Endothelial cell of umbilical vein (primary cell): ENCODE data around the gene CDC42SE2. TPM values are rescaled to one million over a fixed set of nuclear protein-coding genes. Genes with fewer than 3 reads are reported as not detected.

Source experiments
- BruUV-seq: library from RNA; stranded (reverse); fragments of 400-500 nt; replicated peaks from 2 replicates; lab custom pipeline; 2021; lab: Mats Ljungman, UMichigan
- CTCF ChIA-PET: fragments of 300-600, 350-600 bp; sonication (Branson Sonifier 250); formaldehyde crosslinking; loops from one replicate; lab custom pipeline; 2021; ENCODE audit warnings: antibody characterized with exemption, inconsistent platforms; lab: Charles Lee
- POLR2A ChIA-PET: fragments of 300-600, 350-600 bp; sonication (Branson Sonifier 250); formaldehyde crosslinking; loops from one replicate; lab custom pipeline; 2021; ENCODE audit warnings: antibody characterized with exemption, inconsistent platforms; lab: Charles Lee
- DNase-seq: peaks from one replicate; pipeline ENCODE4 v3.0.0-alpha.2; 2011; ENCODE audit warnings: low read depth, low spot score
- FAIRE-seq: peaks from 2 replicates; lab custom pipeline; 2011; peaks lifted over from hg19 to GRCh38; lab: Jason Lieb, UNC
- H2AFZ ChIP-seq: 2 replicates; pipeline ENCODE4 v1.6.0; 2012; ENCODE audit warnings: low read depth, low read length, control low read depth, inconsistent platforms
- H3K27ac ChIP-seq: 2 replicates; pipeline ENCODE4 v1.5.1; 2011; ENCODE audit warnings: low read depth, mild to moderate bottlenecking, control low read depth, low read length, moderate library complexity; ENCODE audit not compliant: insufficient read depth
- H3K27me3 ChIP-seq, 2 experiments: 2 replicates each; pipeline versions ENCODE4 v1.6.0 to v1.6.1; 2011; ENCODE audit warnings: low read length in 2 of 2, mixed read lengths in 1 of 2; ENCODE audit not compliant: control insufficient read depth in 2 of 2, insufficient read depth in 2 of 2
- H3K36me3 ChIP-seq, 2 experiments: 2 replicates in 1 of 2; 3 replicates in 1 of 2; pipeline ENCODE4 v1.5.1; 2011; ENCODE audit warnings: low read length in 2 of 2, mild to moderate bottlenecking in 1 of 2, moderate library complexity in 1 of 2; ENCODE audit not compliant: control insufficient read depth in 2 of 2, insufficient read depth in 2 of 2; ENCODE audit errors: extremely low read depth in 1 of 2
- H3K4me1 ChIP-seq: 3 replicates; pipeline ENCODE4 v1.5.1; 2011; ENCODE audit warnings: mild to moderate bottlenecking, low read length; ENCODE audit not compliant: control insufficient read depth, insufficient read depth; ENCODE audit errors: extremely low read depth
- H3K4me2 ChIP-seq: 2 replicates; pipeline ENCODE4 v1.6.1; 2011; ENCODE audit warnings: low read length, control low read depth, mixed read lengths; ENCODE audit not compliant: insufficient read depth
- H3K4me3 ChIP-seq, 3 experiments: fragments of 200-600 bp in 1 of 3; sonication (generic), shearing (Covaris generic) in 1 of 3; replicated peaks in 1 of 3; 2 replicates each; pipeline ENCODE4 v1.5.1; 2011 to 2016; ENCODE audit warnings: control low read depth in 3 of 3, low read length in 3 of 3, mild to moderate bottlenecking in 2 of 3, inconsistent platforms in 1 of 3, low read depth in 1 of 3, moderate library complexity in 1 of 3; ENCODE audit not compliant: insufficient read depth in 1 of 3
- H3K79me2 ChIP-seq: 2 replicates; pipeline ENCODE4 v1.6.0; 2012; ENCODE audit warnings: low read length, inconsistent platforms; ENCODE audit not compliant: control insufficient read depth, insufficient read depth
- H3K9ac ChIP-seq: replicated peaks from 2 replicates; pipeline ENCODE3; 2011; ENCODE audit warnings: low read length, control low read depth; ENCODE audit not compliant: insufficient read depth; ENCODE audit errors: extremely low read depth
- H3K9me1 ChIP-seq: replicated peaks from 3 replicates; pipeline ENCODE4 v1.6.0; 2011; ENCODE audit warnings: mild to moderate bottlenecking, low read length; ENCODE audit not compliant: control insufficient read depth, insufficient read depth; ENCODE audit errors: extremely low read depth
- H3K9me3 ChIP-seq: replicated peaks from 2 replicates; pipeline ENCODE4 v1.5.1; 2012; ENCODE audit warnings: low read length, inconsistent platforms; ENCODE audit not compliant: control insufficient read depth, insufficient read depth
- H4K20me1 ChIP-seq: replicated peaks from 2 replicates; pipeline ENCODE3; 2011; ENCODE audit warnings: mild to moderate bottlenecking, low read length; ENCODE audit not compliant: control insufficient read depth, insufficient read depth; ENCODE audit errors: extremely low read depth
- EZH2 ChIP-seq: IDR thresholded peaks from 2 replicates; pipeline ENCODE4 v1.6.1; 2012; ENCODE audit warnings: borderline replicate concordance, low read depth, mild to moderate bottlenecking, moderate library complexity, low read length, inconsistent platforms; ENCODE audit not compliant: severe bottlenecking
- FOS ChIP-seq: IDR thresholded peaks from 2 replicates; pipeline ENCODE4 v1.6.1; 2011; ENCODE audit warnings: mild to moderate bottlenecking, low read length, moderate library complexity, borderline replicate concordance; ENCODE audit not compliant: insufficient read depth
- GATA2 ChIP-seq: IDR thresholded peaks from 2 replicates; pipeline ENCODE4 v1.7.0; 2011; ENCODE audit warnings: low read depth, mild to moderate bottlenecking, moderate library complexity, mixed read lengths, low read length; ENCODE audit not compliant: insufficient read length, insufficient read depth
- JUN ChIP-seq: IDR thresholded peaks from 2 replicates; pipeline ENCODE4 v1.6.1; 2011; ENCODE audit warnings: borderline replicate concordance, low read depth; ENCODE audit not compliant: insufficient read length, insufficient read depth
- MYC ChIP-seq: IDR thresholded peaks from one replicate; pipeline ENCODE4 v1.6.1; 2011; ENCODE audit warnings: mild to moderate bottlenecking, low read depth, low read length
- POLR2A ChIP-seq: IDR thresholded peaks from 2 replicates; pipeline ENCODE4 v1.6.1; 2012; ENCODE audit warnings: low read depth, mild to moderate bottlenecking, control low read depth, low read length
- POLR2AphosphoS5 ChIP-seq: IDR thresholded peaks from 2 replicates; pipeline ENCODE4 v1.6.1; 2012; ENCODE audit warnings: low read depth, mild to moderate bottlenecking, control low read depth, low read length, moderate library complexity; ENCODE audit not compliant: insufficient read depth
- dilution Hi-C: fragments of 300-500 bp; cut with MboI; formaldehyde crosslinking; loops from one replicate; pipeline ENCODE4 v1.15.0; 2019; ENCODE audit warnings: low sequenced_read_pairs; ENCODE audit not compliant: extremely low pct_ligation_motif_present
- intact Hi-C: fragments of 100-400 bp; cut with micrococcal nuclease; formaldehyde crosslinking; loops from one replicate; pipeline ENCODE4 v1.10.0; 2022
- polyA plus RNA-seq, 4 experiments: library from polyadenylated mRNA; depleted of rRNA in 3 of 4; stranded (reverse) in 3 of 4; unstranded in 1 of 4; fragments of >200 nt; gene quantifications; 2 replicates each; pipeline versions ENCODE4 v1.2.1 to v1.2.3, GENCODE V29; 2011 to 2012; ENCODE audit warnings: missing spikeins in 1 of 4
- total RNA-seq: library from RNA; stranded (reverse); gene quantifications from 2 replicates; pipeline ENCODE4 v1.2.3, GENCODE V29; 2021
- TF ChIP-seq, protein P1 (sequence below), 2 donors: IDR thresholded peaks; 1 replicate in 1 of 2; 2 replicates in 1 of 2; pipeline ENCODE4 v1.5.1; 2011; ENCODE audit warnings: low read length in 2 of 2, mild to moderate bottlenecking in 2 of 2, moderate library complexity in 2 of 2, control low read depth in 1 of 2, inconsistent platforms in 1 of 2, low read depth in 1 of 2; ENCODE audit not compliant: insufficient read depth in 1 of 2; ENCODE audit errors: extremely low read depth in 1 of 2
- TF ChIP-seq, protein P2 (sequence below): IDR thresholded peaks from 2 replicates; pipeline ENCODE4 v1.6.1; 2011; ENCODE audit not compliant: insufficient read depth, insufficient read length

The CDC42SE2 gene
- total and polyA plus RNA-seq, 2 donors (not counting 3 experiments of a cell fraction or from before 2014, with no cell fraction given) = 14.7 to 21.9 TPM

DNA sequence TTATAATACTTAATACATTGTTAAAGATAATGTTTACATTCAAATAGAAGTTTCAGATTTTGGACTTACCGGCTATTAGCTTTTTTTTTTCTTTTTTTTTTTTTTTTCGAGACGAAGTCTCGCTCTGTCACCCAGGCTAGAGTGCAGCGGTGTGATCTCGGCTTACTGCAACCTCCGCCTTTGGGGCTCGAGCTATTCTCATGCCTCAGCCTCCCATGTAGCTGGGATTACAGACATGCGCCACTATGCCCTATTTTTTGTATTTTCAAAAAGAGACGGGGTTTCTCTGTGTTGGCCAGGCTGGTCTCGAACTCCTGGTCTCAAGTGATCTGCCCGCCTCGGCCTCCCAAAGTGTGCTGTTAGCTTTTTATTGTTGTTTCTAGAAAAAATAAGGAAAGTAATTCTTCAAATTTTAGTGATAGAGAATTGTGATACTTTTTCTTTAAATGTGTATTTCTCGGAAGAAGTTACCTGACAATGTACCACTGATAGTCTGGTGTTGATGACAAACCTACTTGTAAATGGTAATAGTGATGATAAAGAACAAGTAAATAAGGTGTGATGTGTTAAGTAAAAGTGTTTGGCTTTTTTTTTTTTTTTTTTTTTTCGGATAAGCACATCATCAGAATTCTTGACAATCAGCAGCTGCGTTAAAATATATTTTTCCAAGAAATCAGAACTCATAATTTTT lies 2.7 kb downstream of the CDC42SE2 start:
- H3K4me1 ChIP-seq = peaks cover 21% of the 10 kb centered on the region
- H3K4me3 ChIP-seq = no peak overlapping the region
- no peaks in the 10 kb centered on the region for H3K9me1 ChIP-seq
- H3K4me2 ChIP-seq = no peak overlapping the region
- no peak overlapping the region for H3K9ac ChIP-seq
- DNase-seq = no peak
- no peaks in the 10 kb centered on the region for H3K27me3 ChIP-seq
- H3K79me2 ChIP-seq = peaks cover 57% of the 10 kb centered on the region
- no peaks in the 10 kb centered on the region for H3K36me3 ChIP-seq
- TF ChIP-seq POLR2AphosphoS5 (no peak), GATA2 (no peak), MYC (no peak), JUN (no peak), POLR2A (no peak), EZH2 (no peak), FOS (no peak)
- TF ChIP-seq, protein P1, sequence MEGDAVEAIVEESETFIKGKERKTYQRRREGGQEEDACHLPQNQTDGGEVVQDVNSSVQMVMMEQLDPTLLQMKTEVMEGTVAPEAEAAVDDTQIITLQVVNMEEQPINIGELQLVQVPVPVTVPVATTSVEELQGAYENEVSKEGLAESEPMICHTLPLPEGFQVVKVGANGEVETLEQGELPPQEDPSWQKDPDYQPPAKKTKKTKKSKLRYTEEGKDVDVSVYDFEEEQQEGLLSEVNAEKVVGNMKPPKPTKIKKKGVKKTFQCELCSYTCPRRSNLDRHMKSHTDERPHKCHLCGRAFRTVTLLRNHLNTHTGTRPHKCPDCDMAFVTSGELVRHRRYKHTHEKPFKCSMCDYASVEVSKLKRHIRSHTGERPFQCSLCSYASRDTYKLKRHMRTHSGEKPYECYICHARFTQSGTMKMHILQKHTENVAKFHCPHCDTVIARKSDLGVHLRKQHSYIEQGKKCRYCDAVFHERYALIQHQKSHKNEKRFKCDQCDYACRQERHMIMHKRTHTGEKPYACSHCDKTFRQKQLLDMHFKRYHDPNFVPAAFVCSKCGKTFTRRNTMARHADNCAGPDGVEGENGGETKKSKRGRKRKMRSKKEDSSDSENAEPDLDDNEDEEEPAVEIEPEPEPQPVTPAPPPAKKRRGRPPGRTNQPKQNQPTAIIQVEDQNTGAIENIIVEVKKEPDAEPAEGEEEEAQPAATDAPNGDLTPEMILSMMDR (IDR thresholded peaks at IDR 0.05; ENCODE audit: extremely low read depth in 1 of 2, insufficient read depth in 1 of 2, low read depth in 1 of 2, low read length in 2 of 2) = no peak
- TF ChIP-seq, protein P2, sequence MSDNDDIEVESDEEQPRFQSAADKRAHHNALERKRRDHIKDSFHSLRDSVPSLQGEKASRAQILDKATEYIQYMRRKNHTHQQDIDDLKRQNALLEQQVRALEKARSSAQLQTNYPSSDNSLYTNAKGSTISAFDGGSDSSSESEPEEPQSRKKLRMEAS = no peak
- POLR2A ChIA-PET = interaction anchor here (0.6 to 0.7 kb wide), 2 partner anchors 19 to 101 kb away, joined by 4 to 6 read pairs; no protein-coding TSS in a partner anchor
- no peak overlapping the region for H3K27ac ChIP-seq
- dilution Hi-C loops = no loop called here
- H2AFZ ChIP-seq = no peak overlapping the region
- CTCF ChIA-PET = interaction anchor here (0.6 to 1.2 kb wide), 4 partner anchors 9 to 653 kb away, joined by 3 to 4 read pairs (median 3); no protein-coding TSS in a partner anchor
- intact Hi-C loops = no loop called here
- no peak for FAIRE-seq
- no TSS peak for BruUV-seq
- H4K20me1 ChIP-seq = no peaks in the 10 kb centered on the region
- no peaks in the 10 kb centered on the region for H3K9me3 ChIP-seq
